H1 (cell line): ENCODE results near the gene MOB3B. TPM values are rescaled to one million over a fixed set of nuclear protein-coding genes. Genes with fewer than 3 reads are reported as not detected.
A peak's percentile ranks its signal among the peaks of the same experiment; 100 is the strongest.

Experiments
- CTCF ChIA-PET: fragments of 300-600 bp; sonication (Branson Sonifier 250); formaldehyde crosslinking; loops from one replicate; lab custom pipeline; 2021; ENCODE audit not compliant: partially characterized antibody; lab: Charles Lee
- POLR2A ChIA-PET: fragments of 300-600 bp; sonication (Branson Sonifier 250); formaldehyde crosslinking; loops from one replicate; lab custom pipeline; 2021; ENCODE audit warnings: inconsistent platforms; ENCODE audit not compliant: partially characterized antibody; lab: Charles Lee
- DNase-seq, 2 experiments: peaks; one replicate each; pipeline versions ENCODE4 v3.0.0 to v3.0.0-alpha.2; 2010 to 2022; ENCODE audit warnings: low spot score in 2 of 2, low read depth in 1 of 2, mixed read lengths in 1 of 2
- FAIRE-seq: peaks from 2 replicates; lab custom pipeline; 2011; peaks lifted over from hg19 to GRCh38; lab: Jason Lieb, UNC
- H2AFZ ChIP-seq: 2 replicates; pipeline ENCODE4 v1.8.1; 2012; ENCODE audit warnings: low read length, inconsistent platforms
- H2AK5ac ChIP-seq: 2 replicates; pipeline ENCODE4 v1.6.1; 2013; ENCODE audit warnings: low read depth, low read length
- H2BK120ac ChIP-seq: replicated peaks from 2 replicates; pipeline ENCODE3; 2013; ENCODE audit warnings: low read depth, low read length, inconsistent platforms
- H2BK12ac ChIP-seq: 2 replicates; pipeline ENCODE4 v1.6.1; 2013; ENCODE audit warnings: low read depth, low read length
- H2BK15ac ChIP-seq: 2 replicates; pipeline ENCODE4 v1.6.1; 2013; ENCODE audit warnings: low read length
- H2BK20ac ChIP-seq: 2 replicates; pipeline ENCODE4 v1.6.1; 2013; ENCODE audit warnings: low read length
- H2BK5ac ChIP-seq: 2 replicates; pipeline ENCODE4 v1.6.1; 2013; ENCODE audit warnings: low read depth, low read length
- H3K14ac ChIP-seq: 2 replicates; pipeline ENCODE4 v1.6.1; 2013; ENCODE audit warnings: inconsistent platforms; ENCODE audit not compliant: insufficient read length
- H3K18ac ChIP-seq: 2 replicates; pipeline ENCODE4 v1.6.1; 2013; ENCODE audit warnings: low read length; ENCODE audit errors: extremely low read depth
- H3K23ac ChIP-seq: 2 replicates; pipeline ENCODE4 v1.6.1; 2013; ENCODE audit warnings: inconsistent platforms; ENCODE audit not compliant: insufficient read length
- H3K23me2 ChIP-seq: 2 replicates; pipeline ENCODE4 v1.6.1; 2013; ENCODE audit warnings: low read depth, low read length
- H3K27ac ChIP-seq: 2 replicates; pipeline ENCODE4 v1.6.1; 2011; ENCODE audit warnings: low read depth, low read length, inconsistent platforms
- H3K27me3 ChIP-seq, 4 experiments: replicated peaks in 1 of 4; 1 replicate in 1 of 4; 2 replicates in 3 of 4; pipeline versions ENCODE4 v1.6.1 to v1.8.1; 2011 to 2013; ENCODE audit warnings: low read length in 3 of 4, mild to moderate bottlenecking in 3 of 4, inconsistent platforms in 2 of 4, mixed read lengths in 2 of 4, moderate library complexity in 1 of 4; ENCODE audit not compliant: control insufficient read depth in 3 of 4, insufficient read depth in 3 of 4; ENCODE audit errors: extremely low read depth in 1 of 4
- H3K36me3 ChIP-seq, 4 experiments: 2 replicates each; pipeline versions ENCODE4 v1.6.1 to v1.8.1; 2011 to 2013; ENCODE audit warnings: mild to moderate bottlenecking in 4 of 4, low read length in 3 of 4, moderate library complexity in 2 of 4, control low read depth in 1 of 4, inconsistent platforms in 1 of 4; ENCODE audit not compliant: insufficient read depth in 4 of 4, control insufficient read depth in 2 of 4
- H3K4ac ChIP-seq: replicated peaks from 2 replicates; pipeline ENCODE3; 2013; ENCODE audit warnings: low read length, low read depth, mixed read lengths, inconsistent platforms; ENCODE audit not compliant: insufficient read length
- H3K4me1 ChIP-seq, 4 experiments: replicated peaks in 1 of 4; 1 replicate in 1 of 4; 2 replicates in 3 of 4; pipeline versions ENCODE4 v1.6.1 to v1.8.1; 2011 to 2013; ENCODE audit warnings: low read length in 3 of 4, inconsistent platforms in 2 of 4, mixed read lengths in 1 of 4; ENCODE audit not compliant: insufficient read depth in 4 of 4, control insufficient read depth in 3 of 4
- H3K4me2 ChIP-seq, 2 experiments: 2 replicates each; pipeline versions ENCODE4 v1.6.1 to v1.8.1; 2011 to 2013; ENCODE audit warnings: low read depth in 2 of 2, low read length in 2 of 2, control low read depth in 1 of 2, inconsistent platforms in 1 of 2, mild to moderate bottlenecking in 1 of 2; ENCODE audit not compliant: insufficient read depth in 1 of 2
- H3K4me3 ChIP-seq, 4 experiments: fragments of 200-600, 300-600 bp in 1 of 4; sonication (generic), shearing (Covaris generic), sonication (Bioruptor Twin) in 1 of 4; 2 replicates each; pipeline versions ENCODE4 v1.5.1 to v1.8.1; 2011 to 2016; ENCODE audit warnings: low read length in 4 of 4, low read depth in 3 of 4, control low read depth in 2 of 4, inconsistent platforms in 2 of 4, mild to moderate bottlenecking in 2 of 4, mixed read lengths in 1 of 4, moderate library complexity in 1 of 4; ENCODE audit not compliant: insufficient read depth in 2 of 4; ENCODE audit errors: extremely low read depth in 1 of 4
- H3K56ac ChIP-seq: replicated peaks from 2 replicates; pipeline ENCODE3; 2013; ENCODE audit warnings: low read depth, mild to moderate bottlenecking, mixed read lengths, low read length, inconsistent platforms; ENCODE audit not compliant: insufficient read length
- H3K79me1 ChIP-seq: 2 replicates; pipeline ENCODE4 v1.6.1; 2013; ENCODE audit warnings: low read depth, low read length, control low read depth
- H3K79me2 ChIP-seq, 2 experiments: 2 replicates each; pipeline versions ENCODE4 v1.6.1 to v1.8.1; 2012 to 2013; ENCODE audit warnings: low read length in 2 of 2, mild to moderate bottlenecking in 2 of 2, inconsistent platforms in 1 of 2; ENCODE audit not compliant: insufficient read depth in 2 of 2, control insufficient read depth in 1 of 2
- H3K9ac ChIP-seq, 4 experiments: replicated peaks in 1 of 4; 1 replicate in 1 of 4; 2 replicates in 3 of 4; pipeline versions ENCODE4 v1.6.1 to v1.8.1; 2011 to 2013; ENCODE audit warnings: low read depth in 3 of 4, low read length in 3 of 4, control low read depth in 2 of 4, mild to moderate bottlenecking in 2 of 4, moderate library complexity in 2 of 4, inconsistent platforms in 1 of 4; ENCODE audit errors: extremely low read depth in 1 of 4
- H3K9me3 ChIP-seq, 2 experiments: 2 replicates each; pipeline versions ENCODE4 v1.6.1 to v1.8.1; 2012 to 2013; ENCODE audit warnings: mild to moderate bottlenecking in 2 of 2, moderate library complexity in 2 of 2, control low read depth in 1 of 2, inconsistent platforms in 1 of 2, low read depth in 1 of 2, low read length in 1 of 2, mixed read lengths in 1 of 2; ENCODE audit not compliant: insufficient read depth in 2 of 2
- H4K20me1 ChIP-seq, 2 experiments: replicated peaks in 1 of 2; 2 replicates each; pipeline versions ENCODE3 to v1.8.1; 2011 to 2013; ENCODE audit warnings: inconsistent platforms in 2 of 2, low read length in 2 of 2, mild to moderate bottlenecking in 1 of 2; ENCODE audit not compliant: insufficient read depth in 2 of 2, control insufficient read depth in 1 of 2
- H4K5ac ChIP-seq: 2 replicates; pipeline ENCODE4 v1.6.1; 2013; ENCODE audit warnings: low read length, low read depth, mixed read lengths, inconsistent platforms; ENCODE audit not compliant: insufficient read length
- H4K8ac ChIP-seq: 2 replicates; pipeline ENCODE4 v1.8.0; 2013; ENCODE audit warnings: mild to moderate bottlenecking, moderate library complexity, low read length, inconsistent platforms; ENCODE audit not compliant: insufficient read depth; ENCODE audit errors: extremely low read depth
- H4K91ac ChIP-seq: replicated peaks from 2 replicates; pipeline ENCODE3; 2013; ENCODE audit warnings: low read length, mixed read lengths, inconsistent platforms; ENCODE audit not compliant: insufficient read length
- ASH2L ChIP-seq: fragments of 200-600, 300-600 bp; sonication (generic); IDR thresholded peaks from one replicate; pipeline ENCODE4 v1.7.1; 2017; ENCODE audit warnings: low read length
- KDM5A ChIP-seq: fragments of 200-600 bp; IDR thresholded peaks from 2 replicates; pipeline ENCODE4 v1.7.1; 2012; ENCODE audit warnings: mild to moderate bottlenecking, low read length, inconsistent platforms, mixed read lengths
- WGBS, 2 experiments: shearing (Covaris generic) in 1 of 2; methylation state at CpG; one replicate each; pipeline versions ENCODE4 v1.1.6 to v1.1.7; 2013 to 2015; ENCODE audit warnings: low lambda C conversion rate in 2 of 2, mixed read lengths in 2 of 2, inconsistent platforms in 1 of 2, low coverage in 1 of 2, missing lambda C conversion rate in 1 of 2; ENCODE audit not compliant: insufficient replicate concordance in 2 of 2, insufficient coverage in 1 of 2, insufficient read length in 1 of 2; ENCODE audit errors: extremely low coverage in 1 of 2, missing lambda C conversion rate in 1 of 2; 5-methylcytosine and 5-hydroxymethylcytosine counted together
- polyA plus RNA-seq, 7 experiments: library from polyadenylated mRNA; depleted of rRNA in 3 of 7; stranded (reverse) in 5 of 7; unstranded in 2 of 7; fragments of >200 nt in 5 of 7; fragments of 200-250 nt in 2 of 7; gene quantifications; 1 replicate in 5 of 7; 2 replicates in 1 of 7; 4 replicates in 1 of 7; pipeline versions ENCODE4 v1.2.1 to v1.2.3, GENCODE V29; 2011 to 2013; ENCODE audit warnings: missing spikeins in 2 of 7, mixed read lengths in 2 of 7
- total RNA-seq: library from RNA; stranded (reverse); fragmentation: NEBNext Ultra II Directional; extraction: Animal tissue kit (Norgen Biotek cat#: 25700); gene quantifications from 2 replicates; pipeline ENCODE4 v1.2.1, GENCODE V29; 2021

Gene MOB3B
- total and polyA plus RNA-seq, 2 of the 8 experiments (the other 6 are each of a cell fraction or from before 2014, with no cell fraction given), result 12.7 to 16.1 TPM

- Histone ChIP-seq H2BK20ac (no peak overlapping the region), H3K9ac (no peak overlapping the region), H3K79me2 (peaks cover 0 to 12% of the 10 kb centered on the region in 2 experiments; a peak in 1 of 4 replicates), H4K20me1 (no peaks in the 10 kb centered on the region), H3K79me1 (no peaks in the 10 kb centered on the region), H2BK12ac (no peak overlapping the region), H3K4me2 (peak overlapping the region in 1 of 2 experiments; percentile 34; a peak in 2 of 4 replicates), H4K8ac (no peak overlapping the region), H2BK120ac (no peak overlapping the region), H3K4ac (no peak overlapping the region), H2AFZ (no peak overlapping the region), H2AK5ac (no peak overlapping the region), H3K14ac (no peak overlapping the region), H3K9me3 (peaks cover 0 to 4% of the 10 kb centered on the region in 2 experiments; a peak in 1 of 4 replicates), H2BK15ac (no peak overlapping the region), H3K18ac (no peak overlapping the region), H2BK5ac (no peak overlapping the region), H3K4me3 (0 out of 8 replicates have a peak overlapping the region, but pooled peaks of 1 of the 4 experiments have one; percentile 5), H3K36me3 (no peaks in the 10 kb centered on the region; a peak in 1 of 8 replicates), H4K91ac (no peak overlapping the region), H3K27me3 (no peaks in the 10 kb centered on the region), H3K56ac (no peak overlapping the region), H3K27ac (no peak overlapping the region), H3K23me2 (no peaks in the 10 kb centered on the region), H3K23ac (no peak overlapping the region), H3K4me1 (peaks cover 0 to 22% (median 12%) of the 10 kb centered on the region in 4 experiments), H4K5ac (no peak overlapping the region)
- TF ChIP-seq KDM5A, result no peak
- no peak for TF ChIP-seq ASH2L
- DNase-seq (no peak), FAIRE-seq (peak; percentile 72)
- WGBS, 2 experiments, result 56% methylated on average over 3 of the region's 3 CpGs; no CpG with 5 or more reads in 1 of the 2 experiments
- ChIA-PET CTCF (interaction anchor here (2.3 kb wide), 1 partner anchor 34 kb away, joined by 8 read pairs; the partner anchor contains the start of gene MOB3B), POLR2A (no interaction called here)
Observed at GRCh38 chr9:27496135-27496504, 33.5 kb downstream of the MOB3B start.
